BLaER1 (cell line): Measurements from ENCODE around the gene FAM131C.
A peak's percentile ranks its signal among the peaks of the same experiment; 100 is the strongest.

Experiments
- H3K27ac ChIP-seq: shearing (Covaris generic); formaldehyde crosslinking; 2 replicates; pipeline ENCODE4 v1.8.1; 2022
- H3K27me3 ChIP-seq: shearing (Covaris generic); formaldehyde crosslinking; 2 replicates; pipeline ENCODE4 v1.8.1; 2022
- H3K36me3 ChIP-seq: shearing (Covaris generic); formaldehyde crosslinking; 2 replicates; pipeline ENCODE4 v1.8.1; 2022
- H3K4me1 ChIP-seq: shearing (Covaris generic); formaldehyde crosslinking; 2 replicates; pipeline ENCODE4 v1.8.1; 2022
- H3K4me2 ChIP-seq: shearing (Covaris generic); formaldehyde crosslinking; 2 replicates; pipeline ENCODE4 v1.8.1; 2022
- H3K4me3 ChIP-seq: shearing (Covaris generic); formaldehyde crosslinking; 2 replicates; pipeline ENCODE4 v1.8.1; 2022
- H3K9ac ChIP-seq: shearing (Covaris generic); formaldehyde crosslinking; 2 replicates; pipeline ENCODE4 v1.8.1; 2022
- H3K9me3 ChIP-seq: shearing (Covaris generic); formaldehyde crosslinking; 2 replicates; pipeline ENCODE4 v1.8.1; 2022
- H4K20me1 ChIP-seq: shearing (Covaris generic); formaldehyde crosslinking; 2 replicates; pipeline ENCODE4 v1.8.1; 2022
- Cebpa-rat ChIP-seq: shearing (Covaris generic); IDR thresholded peaks from 2 replicates; pipeline ENCODE4 v1.8.1; 2022

Gene FAM131C

DNA sequence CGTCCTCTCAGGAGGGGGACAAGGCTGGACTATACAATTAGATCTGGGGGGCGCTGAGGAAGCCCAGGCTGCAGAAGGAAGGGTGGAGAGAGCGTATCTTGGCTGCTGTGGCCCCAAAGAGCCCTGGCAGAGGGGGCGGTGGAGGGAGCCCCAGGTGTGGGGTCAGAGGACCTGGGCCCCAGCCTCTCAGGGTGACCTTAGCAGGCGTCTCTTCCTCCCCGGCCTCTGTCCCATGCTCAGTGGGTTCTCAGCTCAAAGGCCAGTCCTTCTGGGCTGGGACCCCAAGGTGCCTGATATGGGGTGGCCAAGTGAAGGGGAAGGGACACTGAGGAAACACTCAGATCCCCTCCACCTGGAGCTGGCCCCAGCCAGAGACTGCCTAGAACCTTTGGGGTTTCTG is 1.8 kb downstream of the FAM131C start:
- no peak overlapping the region for H3K27ac ChIP-seq
- H3K9ac ChIP-seq = no peak overlapping the region
- H3K4me3 ChIP-seq = no peak overlapping the region
- no peaks in the 10 kb centered on the region for H3K9me3 ChIP-seq
- no peak for TF ChIP-seq Cebpa-rat
- H3K27me3 ChIP-seq = peaks cover 30% of the 10 kb centered on the region
- no peaks in the 10 kb centered on the region for H3K36me3 ChIP-seq
- H3K4me2 ChIP-seq = no peak overlapping the region; the same call in 1 of the 2 replicates
- peaks cover 10% of the 10 kb centered on the region for H4K20me1 ChIP-seq
- H3K4me1 ChIP-seq = peaks cover 59% of the 10 kb centered on the region

GRCh38 chr1:16070640-16071355 is 2.7 kb downstream of the FAM131C start:
- Histone ChIP-seq H4K20me1 (peaks cover 10% of the 10 kb centered on the region), H3K9me3 (no peaks in the 10 kb centered on the region), H3K27ac (no peak overlapping the region), H3K27me3 (peaks cover 30% of the 10 kb centered on the region), H3K4me1 (peaks cover 65% of the 10 kb centered on the region), H3K4me2 (peak overlapping the region; percentile 96; the same call in 1 of the 2 replicates), H3K4me3 (no peak overlapping the region), H3K36me3 (no peaks in the 10 kb centered on the region), H3K9ac (no peak overlapping the region)
- no peak for TF ChIP-seq Cebpa-rat

- Histone ChIP-seq H3K27me3 (peaks cover 21% of the 10 kb centered on the region), H3K36me3 (no peaks in the 10 kb centered on the region), H3K4me2 (peak overlapping the region; percentile 96), H3K4me3 (no peak overlapping the region), H3K4me1 (peaks cover 80% of the 10 kb centered on the region), H3K9ac (no peak overlapping the region), H3K9me3 (no peaks in the 10 kb centered on the region), H3K27ac (no peak overlapping the region), H4K20me1 (peaks cover 10% of the 10 kb centered on the region)
- TF ChIP-seq Cebpa-rat = no peak
Measured at GRCh38 chr1:16068356-16069270, 4.8 kb downstream of the FAM131C start.

DNA sequence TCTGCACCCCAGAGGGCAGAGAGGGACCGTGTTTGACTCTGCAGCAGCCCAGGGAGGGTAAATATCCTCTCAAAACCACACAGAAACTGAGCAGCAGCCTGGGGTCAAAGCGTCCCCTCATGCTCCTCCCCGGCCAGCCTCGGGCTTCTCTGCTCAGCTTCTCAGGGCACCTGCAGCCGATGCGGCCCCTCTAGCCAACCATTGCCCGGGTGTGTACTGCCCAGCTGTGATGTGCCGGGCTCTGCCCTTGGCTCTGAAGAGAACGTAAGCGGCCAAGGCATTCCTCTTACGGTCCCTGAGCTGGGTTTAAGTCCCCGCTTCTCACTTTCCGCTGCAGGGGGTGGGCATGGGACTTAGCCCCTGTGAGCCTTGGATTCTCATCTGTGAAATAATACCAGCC is 5.5 kb downstream of the FAM131C start:
- Histone ChIP-seq H3K9me3 (no peaks in the 10 kb centered on the region), H3K27ac (peak overlapping the region; percentile 57), H3K4me1 (peaks cover 82% of the 10 kb centered on the region), H3K4me3 (peak overlapping the region; percentile 39), H3K9ac (peak overlapping the region; percentile 64), H3K36me3 (no peaks in the 10 kb centered on the region), H3K27me3 (peaks cover 14% of the 10 kb centered on the region), H3K4me2 (peak overlapping the region; percentile 96), H4K20me1 (peaks cover 10% of the 10 kb centered on the region)
- TF ChIP-seq Cebpa-rat = no peak

DNA sequence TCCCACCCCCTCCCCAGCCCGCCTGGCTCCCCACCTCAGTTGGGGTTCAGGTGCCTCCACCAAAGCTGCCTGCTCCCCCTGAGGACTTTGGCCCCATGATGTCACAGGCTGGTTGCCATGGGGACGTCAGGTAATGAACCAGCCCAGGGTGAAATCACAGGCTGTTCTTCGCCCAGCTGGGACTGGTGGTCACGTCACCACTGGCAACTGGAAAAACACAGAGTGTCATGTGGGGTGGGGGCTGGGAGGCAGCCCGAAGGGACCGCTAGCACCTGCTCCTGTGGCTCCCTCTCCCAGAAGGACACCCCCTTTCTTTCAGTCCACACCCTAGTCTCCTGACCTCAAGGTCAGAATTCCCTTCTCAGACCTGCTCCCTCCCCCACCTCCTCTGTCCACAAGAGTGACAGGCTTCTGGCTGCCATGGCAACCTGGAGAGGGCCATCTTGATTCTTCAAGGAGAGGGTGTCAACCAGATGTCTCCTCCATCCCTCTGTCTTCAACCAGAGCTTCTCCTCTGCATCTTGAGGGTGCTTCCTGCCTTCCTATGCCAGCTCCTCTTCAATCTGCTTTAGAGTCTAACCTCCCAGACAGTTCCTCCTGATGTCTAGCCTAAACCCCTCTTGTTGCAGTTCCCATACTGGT is 6.2 kb downstream of the FAM131C start:
- TF ChIP-seq Cebpa-rat = no peak
- Histone ChIP-seq H3K27ac (peak overlapping the region; percentile 57), H4K20me1 (peaks cover 7% of the 10 kb centered on the region), H3K9me3 (no peaks in the 10 kb centered on the region), H3K36me3 (no peaks in the 10 kb centered on the region), H3K4me2 (peak overlapping the region; percentile 96), H3K4me1 (peaks cover 76% of the 10 kb centered on the region), H3K27me3 (peaks cover 7% of the 10 kb centered on the region), H3K9ac (no peak overlapping the region; the same call in 1 of the 2 replicates), H3K4me3 (peak overlapping the region; percentile 39)

DNA sequence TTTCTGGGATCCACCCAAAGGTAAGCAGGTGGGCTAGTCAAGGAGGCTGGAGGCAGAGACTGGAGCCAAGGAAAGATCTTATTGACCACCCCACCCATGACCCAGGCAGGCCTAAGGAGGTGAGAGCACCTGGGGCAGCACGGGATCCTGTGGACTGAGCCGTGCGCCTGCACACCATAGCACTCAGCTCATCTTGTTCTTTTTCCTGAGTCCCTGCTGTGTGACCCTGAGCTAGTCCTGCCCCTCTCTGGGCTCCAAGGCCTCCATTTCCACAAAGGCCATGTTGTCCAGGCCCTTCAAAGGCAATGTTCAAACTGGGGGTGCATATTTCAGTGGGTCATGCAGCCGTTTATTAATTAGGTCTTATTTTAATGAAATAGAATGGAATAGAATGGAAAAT is 7.2 kb downstream of the FAM131C start:
- Histone ChIP-seq H3K4me2 (peak overlapping the region; percentile 96; the same call in 1 of the 2 replicates), H3K4me1 (peaks cover 73% of the 10 kb centered on the region), H3K36me3 (no peaks in the 10 kb centered on the region), H3K27me3 (no peaks in the 10 kb centered on the region; the same call in 1 of the 2 replicates), H3K4me3 (no peak overlapping the region), H3K9ac (no peak overlapping the region), H4K20me1 (no peaks in the 10 kb centered on the region), H3K27ac (no peak overlapping the region), H3K9me3 (no peaks in the 10 kb centered on the region)
- no peak for TF ChIP-seq Cebpa-rat

- Histone ChIP-seq H3K4me1 (peaks cover 74% of the 10 kb centered on the region), H3K36me3 (no peaks in the 10 kb centered on the region), H3K9me3 (no peaks in the 10 kb centered on the region), H3K9ac (no peak overlapping the region), H4K20me1 (no peaks in the 10 kb centered on the region), H3K27ac (peak overlapping the region; percentile 34; the same call in 1 of the 2 replicates), H3K4me2 (peak overlapping the region; percentile 80), H3K4me3 (no peak overlapping the region), H3K27me3 (no peaks in the 10 kb centered on the region)
- TF ChIP-seq Cebpa-rat = no peak
Measured at GRCh38 chr1:16065269-16065576, 8.2 kb downstream of the FAM131C start.

- Histone ChIP-seq H3K9me3 (no peaks in the 10 kb centered on the region), H3K27me3 (no peaks in the 10 kb centered on the region), H4K20me1 (no peaks in the 10 kb centered on the region), H3K36me3 (no peaks in the 10 kb centered on the region), H3K4me1 (peaks cover 68% of the 10 kb centered on the region), H3K27ac (peak overlapping the region; percentile 34; the same call in 1 of the 2 replicates), H3K9ac (no peak overlapping the region), H3K4me3 (no peak overlapping the region), H3K4me2 (peak overlapping the region; percentile 80)
- TF ChIP-seq Cebpa-rat = no peak
Measured at GRCh38 chr1:16064536-16065268, 8.7 kb downstream of the FAM131C start.

DNA sequence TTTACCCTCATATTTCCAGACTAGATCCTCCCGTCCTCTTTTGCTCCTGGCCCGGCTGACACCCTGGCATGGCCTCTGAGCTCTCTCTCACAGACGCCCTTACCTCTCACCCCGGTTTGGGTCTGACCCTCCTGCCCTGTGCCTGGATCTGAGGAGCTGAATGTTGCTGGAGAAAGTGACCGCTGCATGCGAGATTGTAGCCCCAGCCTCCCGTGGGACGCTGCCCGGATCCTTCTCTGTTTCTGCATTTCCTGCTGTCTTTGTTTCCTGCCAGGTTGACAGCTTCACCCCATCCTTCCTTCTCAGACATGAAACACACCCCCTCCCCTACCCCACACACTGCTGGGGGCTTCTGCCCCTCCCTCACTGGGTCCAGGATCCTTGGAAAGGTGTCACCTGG is 9.5 kb downstream of the FAM131C start:
- no peak for TF ChIP-seq Cebpa-rat
- Histone ChIP-seq H3K4me1 (peaks cover 61% of the 10 kb centered on the region), H3K27ac (peak overlapping the region; percentile 14; the same call in 1 of the 2 replicates), H3K9ac (peak overlapping the region; percentile 33; the same call in 1 of the 2 replicates), H3K4me3 (no peak overlapping the region), H3K9me3 (no peaks in the 10 kb centered on the region), H4K20me1 (no peaks in the 10 kb centered on the region), H3K36me3 (no peaks in the 10 kb centered on the region), H3K4me2 (peak overlapping the region; percentile 80), H3K27me3 (no peaks in the 10 kb centered on the region)
